Hepatocyte (in vitro differentiated cells): ENCODE results near the gene HMGN4.

Experiments used
- CTCF ChIP-seq: fragments of 200-600 bp; sonication (generic); IDR thresholded peaks from 2 replicates; pipeline ENCODE4 v1.5.1; 2016; ENCODE audit warnings: antibody characterized with exemption, mild to moderate bottlenecking; ENCODE audit not compliant: poor library complexity
- EZH2 ChIP-seq: fragments of 200-600 bp; sonication (generic); IDR thresholded peaks from 2 replicates; pipeline ENCODE4 v1.6.1; 2016; ENCODE audit warnings: antibody characterized with exemption, mild to moderate bottlenecking, borderline replicate concordance

GRCh38 chr6:26592649-26593048 lies 54.5 kb downstream of the HMGN4 start:
- TF ChIP-seq CTCF (no peak), EZH2 (no peak)
